GM18951 (cell line): ENCODE measurements around the gene SDCCAG8.

Source experiments
- POLR2A ChIP-seq: IDR thresholded peaks from 4 replicates; pipeline ENCODE4 v1.6.1; 2011; ENCODE audit warnings: mild to moderate bottlenecking; ENCODE audit not compliant: insufficient read length, insufficient read depth; ENCODE audit errors: extremely low read depth
- in situ Hi-C: fragments of 300-500 bp; cut with MboI; formaldehyde crosslinking; loops from one replicate; pipeline ENCODE4 v1.12.0; 2022; ENCODE audit warnings: low sequenced_read_pairs, mixed read lengths, inconsistent platforms; ENCODE audit not compliant: unreplicated experiment

SDCCAG8 gene

DNA sequence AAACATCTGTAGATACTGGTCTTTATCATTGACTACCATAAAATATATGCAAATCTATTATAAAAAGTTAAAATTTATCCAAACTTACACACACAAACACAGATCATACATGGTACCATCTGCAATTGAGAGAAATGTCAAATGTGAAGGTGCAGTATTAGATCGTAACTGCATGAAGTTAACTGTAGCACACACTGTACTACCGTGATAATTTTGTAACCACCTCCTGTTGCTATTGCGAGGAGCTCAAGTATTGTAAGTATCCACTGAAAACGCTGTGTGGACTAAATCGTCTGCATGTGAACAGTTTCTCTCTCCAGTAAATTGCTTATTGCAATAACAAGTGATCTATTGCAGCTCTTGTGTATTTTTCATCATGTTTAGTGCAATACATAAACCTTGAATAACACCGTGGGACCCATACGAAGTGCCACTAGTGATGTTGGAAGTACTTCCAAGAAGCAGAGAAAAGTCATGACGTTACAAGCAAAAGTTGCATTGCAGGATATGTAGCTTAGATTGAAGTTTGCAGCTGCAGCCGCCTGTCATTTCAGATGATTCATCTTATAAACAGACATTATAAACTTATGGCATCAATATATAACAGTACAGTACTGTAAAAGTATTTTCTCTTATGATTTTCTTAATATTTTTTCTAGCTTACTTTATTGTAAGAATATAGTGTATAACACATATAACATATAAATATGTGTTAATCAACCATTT, 172.9 kb downstream of the SDCCAG8 start:
- in situ Hi-C loops: no loop called here
- no peak for TF ChIP-seq POLR2A

- in situ Hi-C loops: no loop called here
- TF ChIP-seq POLR2A: no peak
Measured at GRCh38 chr1:243431591-243431990, 175.8 kb downstream of the SDCCAG8 start.

GRCh38 chr1:243432136-243432535, 176.3 kb downstream of the SDCCAG8 start:
- no peak for TF ChIP-seq POLR2A
- in situ Hi-C loops: no loop called here

DNA sequence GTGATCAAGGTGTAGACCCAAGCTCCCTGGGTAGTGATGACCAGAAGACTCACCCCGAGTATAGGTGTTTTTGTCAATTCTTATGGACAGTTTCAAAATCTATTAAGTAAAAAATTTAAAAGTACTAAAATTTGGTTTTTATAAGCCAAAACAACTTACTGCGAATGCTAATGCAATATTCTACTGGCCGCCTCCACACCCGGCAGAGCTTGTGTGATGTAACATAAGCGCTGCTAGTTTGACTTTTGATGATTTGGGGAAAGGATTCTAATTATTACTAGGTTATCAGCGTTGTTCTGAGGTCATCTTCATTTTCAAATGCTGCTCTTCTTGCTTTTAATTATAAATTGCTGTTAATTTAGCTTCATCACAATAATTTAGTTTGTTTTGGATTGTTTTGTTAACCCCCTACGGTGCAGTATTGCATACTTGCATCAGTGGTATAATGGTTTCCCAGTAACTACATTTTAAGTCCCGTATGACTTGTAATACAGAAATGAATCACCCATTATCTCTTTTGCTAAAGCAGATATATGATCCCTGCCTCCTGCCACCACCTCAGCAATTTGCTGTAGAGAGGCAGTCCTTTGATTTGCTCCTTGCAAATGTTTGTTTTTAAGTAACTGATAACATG, 178.0 kb downstream of the SDCCAG8 start:
- in situ Hi-C loops: no loop called here
- no peak for TF ChIP-seq POLR2A

GRCh38 chr1:243434594-243434993, 178.8 kb downstream of the SDCCAG8 start:
- TF ChIP-seq POLR2A: no peak
- in situ Hi-C loops: no loop called here

- in situ Hi-C loops: no loop called here
- TF ChIP-seq POLR2A: no peak
Measured at GRCh38 chr1:243435836-243436235, 180.0 kb downstream of the SDCCAG8 start.

DNA sequence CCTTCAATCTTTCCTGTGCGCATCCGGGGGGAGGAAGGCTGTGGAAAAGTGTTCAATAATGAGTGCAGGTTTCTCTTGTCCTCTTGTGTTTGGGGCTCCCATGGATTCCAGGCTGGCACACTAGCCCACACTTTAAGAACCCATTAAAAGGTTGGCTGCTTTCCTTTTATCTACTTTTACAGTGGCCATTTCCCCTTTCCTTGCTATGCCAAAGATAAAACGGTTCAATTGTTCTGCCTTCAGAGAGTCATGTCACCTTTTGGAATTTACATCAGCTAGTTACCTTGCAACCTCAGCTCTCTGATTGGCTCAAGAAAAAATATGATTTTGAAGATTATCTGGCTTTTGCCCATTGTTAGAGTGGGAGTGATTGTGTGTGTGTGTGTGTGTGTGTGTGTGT, 182.3 kb downstream of the SDCCAG8 start:
- in situ Hi-C loops: no loop called here
- no peak for TF ChIP-seq POLR2A

DNA sequence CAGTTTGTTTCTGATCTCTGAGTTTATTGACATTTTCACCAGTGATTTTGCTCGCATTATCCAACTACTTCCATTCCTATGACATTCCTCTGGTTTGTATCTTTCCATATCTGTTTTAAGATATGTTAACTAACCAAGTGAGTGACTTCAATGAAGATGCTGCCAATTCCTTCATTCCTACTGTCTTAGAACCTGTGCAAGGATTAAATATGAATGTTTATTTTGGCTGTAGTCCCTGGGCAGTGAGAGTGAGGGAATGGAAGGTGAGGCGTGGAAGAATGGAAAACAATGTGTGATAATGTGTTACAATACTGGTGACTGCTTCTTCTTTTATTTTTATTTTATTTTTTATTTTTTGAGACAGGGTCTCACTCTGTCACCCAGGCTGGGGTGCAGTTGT, 183.0 kb downstream of the SDCCAG8 start:
- in situ Hi-C loops: no loop called here
- TF ChIP-seq POLR2A: no peak

- no peak for TF ChIP-seq POLR2A
- in situ Hi-C loops: no loop called here
Measured at GRCh38 chr1:243440406-243440805, 184.6 kb downstream of the SDCCAG8 start.

DNA sequence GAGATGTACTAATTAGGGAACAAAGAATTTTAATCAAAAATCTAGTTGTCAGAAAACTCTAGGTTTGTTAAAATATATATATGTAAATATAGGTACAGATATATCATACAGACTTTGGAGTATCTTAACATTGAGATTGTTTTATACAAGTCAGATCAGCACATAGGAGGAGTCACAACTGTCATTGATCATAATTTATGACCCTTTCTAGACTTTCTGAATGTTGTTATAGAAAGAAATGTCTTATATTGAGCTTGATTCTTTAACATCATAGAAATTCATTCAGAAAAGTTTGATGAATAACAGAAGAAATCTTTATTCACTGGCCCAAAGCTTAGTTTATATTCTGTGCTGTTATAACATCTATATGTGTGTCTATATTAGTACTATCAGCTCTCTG, 185.8 kb downstream of the SDCCAG8 start:
- TF ChIP-seq POLR2A: no peak

DNA sequence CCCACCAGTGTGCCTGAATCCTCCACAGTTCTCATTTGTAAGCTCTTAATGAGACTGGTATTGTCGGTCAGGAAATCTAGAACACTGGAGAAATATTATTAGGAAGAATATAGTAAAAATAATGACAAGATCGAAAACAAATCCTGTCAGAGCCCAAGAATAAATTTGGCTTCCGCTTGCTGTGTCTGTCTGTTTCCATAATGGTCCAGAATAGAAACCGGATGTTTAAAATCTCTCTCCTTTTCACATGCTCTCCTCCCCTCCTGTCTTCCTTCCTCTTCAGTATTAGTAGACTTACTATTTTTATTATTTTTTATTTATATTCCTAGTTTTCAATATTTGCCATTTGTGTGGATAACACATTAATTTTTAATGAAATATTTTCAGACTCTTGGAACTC, 187.7 kb downstream of the SDCCAG8 start:
- no peak for TF ChIP-seq POLR2A
- in situ Hi-C loops: no loop called here

More for the DNA sequence above, 185.8 kb downstream of the SDCCAG8 start:
- in situ Hi-C loops: no loop called here

GRCh38 chr1:243447347-243447746, 191.5 kb downstream of the SDCCAG8 start:
- in situ Hi-C loops: no loop called here
- no peak for TF ChIP-seq POLR2A

DNA sequence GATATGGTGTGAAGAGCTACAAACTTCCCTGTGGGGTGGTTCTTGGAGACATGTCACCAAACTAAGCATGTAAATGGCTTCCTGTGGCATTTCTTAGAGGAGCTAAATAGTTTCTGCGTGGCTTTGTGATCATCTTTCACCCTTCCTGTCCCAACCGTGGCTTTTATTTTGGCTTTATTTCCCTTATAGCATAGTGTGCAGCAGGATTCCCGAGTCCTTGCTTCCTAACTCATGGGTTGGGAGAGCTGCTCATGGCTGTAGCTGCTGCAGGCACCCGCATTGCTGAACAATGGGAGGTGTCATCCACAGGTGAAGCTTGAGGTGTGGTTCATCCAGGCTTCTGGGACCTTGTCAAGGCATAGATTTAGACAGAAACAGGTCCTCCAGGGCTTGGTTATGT, 192.0 kb downstream of the SDCCAG8 start:
- TF ChIP-seq POLR2A: no peak

GRCh38 chr1:243449373-243449772, 193.5 kb downstream of the SDCCAG8 start:
- no peak for TF ChIP-seq POLR2A
- in situ Hi-C loops: no loop called here

More for the DNA sequence above, 192.0 kb downstream of the SDCCAG8 start:
- in situ Hi-C loops: no loop called here

DNA sequence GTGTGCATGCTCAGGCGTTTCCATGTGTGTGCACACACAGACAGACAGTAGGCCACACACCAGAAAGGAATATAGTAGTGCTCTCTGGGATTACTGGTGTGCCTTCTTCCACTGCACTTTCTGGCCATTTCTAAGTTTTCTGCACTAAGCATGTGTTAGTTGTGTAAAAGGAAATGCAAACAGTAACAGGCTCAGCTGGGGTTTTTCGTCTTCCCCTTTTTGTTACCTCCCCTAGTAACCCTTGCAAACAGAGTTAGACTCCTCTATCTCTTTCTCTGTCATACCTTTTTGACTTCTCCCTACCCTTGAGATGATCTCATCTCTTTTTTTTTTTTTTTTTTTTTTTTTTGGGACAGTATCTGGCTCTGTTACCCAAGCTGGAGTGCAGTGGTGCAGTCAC, 196.3 kb downstream of the SDCCAG8 start:
- no peak for TF ChIP-seq POLR2A
- in situ Hi-C loops: no loop called here
